GM12878 (cell line): ENCODE data around the gene CERK. TPM values are rescaled to one million over a fixed set of nuclear protein-coding genes. Genes with fewer than 3 reads are reported as not detected.

Experiments used
- ATAC-seq: fragments of 200-7000 bp; cut with Tn5 transposase; 3 replicates; pipeline ENCODE4 v1.9.1; 2020; ENCODE audit warnings: mild to moderate bottlenecking, moderate library complexity
- BruUV-seq: library from RNA; stranded (reverse); fragments of 400-500 nt; replicated peaks from 2 replicates; lab custom pipeline; 2021; lab: Mats Ljungman, UMichigan
- CTCF ChIA-PET: fragments of 300-600 bp; sonication (Branson Sonifier 250); formaldehyde crosslinking; extraction: SDS; loops from one replicate; lab custom pipeline; 2021; ENCODE audit warnings: inconsistent platforms; lab: Yijun Ruan, JAX
- POLR2A ChIA-PET: fragments of 350-600 bp; formaldehyde crosslinking; extraction: SDS; loops from one replicate; lab custom pipeline; 2021; ENCODE audit warnings: inconsistent platforms; lab: Charles Lee
- RAD21 ChIA-PET: fragments of 300-600 bp; sonication (Branson Sonifier 250); formaldehyde crosslinking; loops from one replicate; lab custom pipeline; 2023; ENCODE audit warnings: antibody characterized with exemption; ENCODE audit not compliant: unreplicated experiment; lab: Charles Lee
- SMC1A ChIA-PET: fragments of 300-600 bp; sonication (Branson Sonifier 250); formaldehyde crosslinking; loops from one replicate; lab custom pipeline; 2023; ENCODE audit not compliant: unreplicated experiment, uncharacterized antibody; lab: Charles Lee
- DNase-seq: peaks from one replicate; pipeline ENCODE4 v3.0.0-alpha.2; 2011; ENCODE audit warnings: low read depth, low spot score
- FAIRE-seq: peaks from 3 replicates; lab custom pipeline; 2011; peaks lifted over from hg19 to GRCh38; lab: Jason Lieb, UNC
- H2AFZ ChIP-seq: 2 replicates; pipeline ENCODE4 v1.6.0; 2011; ENCODE audit warnings: low read depth, low read length, control low read depth; ENCODE audit not compliant: control insufficient read depth
- H3K27ac ChIP-seq: 2 replicates; pipeline ENCODE4 v1.5.1; 2011; ENCODE audit warnings: control low read depth; ENCODE audit not compliant: control insufficient read depth, insufficient read depth
- H3K27me3 ChIP-seq, 2 experiments: replicated peaks in 1 of 2; 2 replicates each; pipeline versions ENCODE4 v1.6.0 to v1.6.1; 2011; ENCODE audit warnings: low read length in 1 of 2; ENCODE audit not compliant: control insufficient read depth in 2 of 2, insufficient read depth in 2 of 2
- H3K36me3 ChIP-seq, 2 experiments: 2 replicates each; pipeline ENCODE4 v1.5.1; 2011; ENCODE audit warnings: low read length in 1 of 2; ENCODE audit not compliant: control insufficient read depth in 2 of 2, insufficient read depth in 2 of 2
- H3K4me1 ChIP-seq: 2 replicates; pipeline ENCODE4 v1.6.1; 2011; ENCODE audit warnings: mild to moderate bottlenecking, low read length, moderate library complexity, mixed read lengths; ENCODE audit not compliant: control insufficient read depth, insufficient read depth
- H3K4me2 ChIP-seq: 2 replicates; pipeline ENCODE4 v1.6.0; 2011; ENCODE audit warnings: control low read depth; ENCODE audit not compliant: control insufficient read depth, insufficient read depth
- H3K4me3 ChIP-seq: fragments of 200-600 bp; sonication (generic); 2 replicates; pipeline ENCODE4 v1.5.1; 2016
- H3K79me2 ChIP-seq: 2 replicates; pipeline ENCODE4 v1.6.0; 2011; ENCODE audit warnings: low read length; ENCODE audit not compliant: control insufficient read depth, insufficient read depth
- H3K9ac ChIP-seq: 2 replicates; pipeline ENCODE4 v1.8.0; 2011; ENCODE audit warnings: low read length, control low read depth, mixed read lengths; ENCODE audit not compliant: control insufficient read depth, insufficient read depth
- H3K9me3 ChIP-seq: replicated peaks from 3 replicates; pipeline ENCODE4 v1.5.1; 2011; ENCODE audit warnings: mild to moderate bottlenecking, low read length; ENCODE audit not compliant: control insufficient read depth, insufficient read depth
- H4K20me1 ChIP-seq: 2 replicates; pipeline ENCODE4 v1.6.0; 2011; ENCODE audit not compliant: control insufficient read depth, insufficient read depth
- ATF7 ChIP-seq: fragments of 450-650 bp; IDR thresholded peaks from 2 replicates; pipeline ENCODE4 v1.6.1; 2016; ENCODE audit warnings: low read depth, mild to moderate bottlenecking
- BMI1 ChIP-seq: fragments of 450-650 bp; IDR thresholded peaks from 2 replicates; pipeline ENCODE4 v1.6.1; 2016; ENCODE audit warnings: mild to moderate bottlenecking, moderate library complexity, borderline replicate concordance
- E2F4 ChIP-seq: IDR thresholded peaks from 2 replicates; pipeline ENCODE4 v1.6.1; 2012; ENCODE audit warnings: low read depth, low read length, improper control_type of control experiment
- EED ChIP-seq: sonication (generic); IDR thresholded peaks from 2 replicates; pipeline ENCODE4 v1.6.1; 2016; ENCODE audit warnings: antibody characterized with exemption, low read depth
- EGR1 ChIP-seq, 2 experiments: IDR thresholded peaks; 1 replicate in 1 of 2; 2 replicates in 1 of 2; pipeline ENCODE4 v1.6.1; 2011 to 2012; ENCODE audit warnings: low read depth in 2 of 2, low read length in 2 of 2, borderline replicate concordance in 1 of 2, mild to moderate bottlenecking in 1 of 2, moderate library complexity in 1 of 2
- ELK1 ChIP-seq: IDR thresholded peaks from 2 replicates; pipeline ENCODE4 v1.6.1; 2012; ENCODE audit warnings: low read depth, low read length, improper control_type of control experiment
- GABPA ChIP-seq: IDR thresholded peaks from 2 replicates; pipeline ENCODE4 v1.6.1; 2014; ENCODE audit warnings: antibody characterized with exemption, low read depth, mild to moderate bottlenecking, inconsistent platforms
- IRF4 ChIP-seq: IDR thresholded peaks from 2 replicates; pipeline ENCODE4 v1.6.1; 2011; ENCODE audit warnings: low read depth, low read length
- MAX ChIP-seq: IDR thresholded peaks from 2 replicates; pipeline ENCODE4 v1.6.1; 2012; ENCODE audit warnings: low read depth, low read length, improper control_type of control experiment
- NR2F1 ChIP-seq: fragments of 450-650 bp; conservative IDR thresholded peaks from 2 replicates; pipeline ENCODE4 v1.6.1; 2017; ENCODE audit warnings: mild to moderate bottlenecking
- RUNX3 ChIP-seq: IDR thresholded peaks from 2 replicates; pipeline ENCODE4 v1.6.1; 2012; ENCODE audit warnings: low read length, inconsistent platforms
- STAT1 ChIP-seq: fragments of 450-650 bp; conservative IDR thresholded peaks from 2 replicates; pipeline ENCODE4 v1.6.1; 2014; ENCODE audit warnings: antibody characterized with exemption, mild to moderate bottlenecking
- ZBED1 ChIP-seq: IDR thresholded peaks from 2 replicates; pipeline ENCODE4 v1.6.1; 2016; ENCODE audit warnings: borderline replicate concordance
- WGBS: methylation state at CpG from one replicate; pipeline ENCODE4 v1.1.6; 2016; ENCODE audit warnings: low lambda C conversion rate; ENCODE audit not compliant: insufficient replicate concordance, insufficient coverage; ENCODE audit errors: missing lambda C conversion rate; 5-methylcytosine and 5-hydroxymethylcytosine counted together
- in situ Hi-C: fragments of 300-500 bp; cut with MboI; formaldehyde crosslinking; loops from 9 replicates; pipeline ENCODE4 v1.14.3; 2018; ENCODE audit warnings: mixed read lengths
- intact Hi-C: fragments of 100-400 bp; cut with micrococcal nuclease; formaldehyde crosslinking; loops from one replicate; pipeline ENCODE4 v1.14.2; 2022; ENCODE audit not compliant: unreplicated experiment
- polyA plus RNA-seq, 11 experiments: library from polyadenylated mRNA; depleted of rRNA in 4 of 11; unstranded in 6 of 11; stranded (reverse) in 5 of 11; fragments of >200 nt; fragmentation: Nextera tagmentation in 4 of 11; fragmentation: Illumina TruSeq in 1 of 11; extraction: Ambion mirVana in 4 of 11; extraction: Trizol in 1 of 11; gene quantifications; 1 replicate in 1 of 11; 2 replicates in 10 of 11; pipeline versions ENCODE4 v1.2.1 to v1.2.3, GENCODE V29; 2011 to 2016; ENCODE audit warnings: inconsistent platforms in 2 of 11, missing spikeins in 2 of 11, low read depth in 1 of 11
- total RNA-seq, 4 experiments: library from RNA; depleted of rRNA in 3 of 4; stranded (reverse); fragments of >200 nt in 3 of 4; fragmentation: Illumina TruSeq in 1 of 4; extraction: Trizol in 1 of 4; gene quantifications; 2 replicates each; pipeline versions ENCODE4 v1.2.1 to v1.2.3, GENCODE V29; 2013 to 2021
- TF ChIP-seq, protein P1 (sequence below): fragments of 450-650 bp; IDR thresholded peaks from 2 replicates; pipeline ENCODE4 v1.6.1; 2018; ENCODE audit warnings: borderline replicate concordance, mild to moderate bottlenecking; ENCODE audit not compliant: partially characterized antibody
- TF ChIP-seq, protein P2 (sequence below): fragments of 450-650 bp; IDR thresholded peaks from 2 replicates; pipeline ENCODE4 v1.6.1; 2016; ENCODE audit warnings: mild to moderate bottlenecking

CERK gene
- total and polyA plus RNA-seq, 10 of the 15 experiments (the other 5 are each of a cell fraction or from before 2014, with no cell fraction given): 4.0 to 41.1 (median 30.2) TPM

DNA sequence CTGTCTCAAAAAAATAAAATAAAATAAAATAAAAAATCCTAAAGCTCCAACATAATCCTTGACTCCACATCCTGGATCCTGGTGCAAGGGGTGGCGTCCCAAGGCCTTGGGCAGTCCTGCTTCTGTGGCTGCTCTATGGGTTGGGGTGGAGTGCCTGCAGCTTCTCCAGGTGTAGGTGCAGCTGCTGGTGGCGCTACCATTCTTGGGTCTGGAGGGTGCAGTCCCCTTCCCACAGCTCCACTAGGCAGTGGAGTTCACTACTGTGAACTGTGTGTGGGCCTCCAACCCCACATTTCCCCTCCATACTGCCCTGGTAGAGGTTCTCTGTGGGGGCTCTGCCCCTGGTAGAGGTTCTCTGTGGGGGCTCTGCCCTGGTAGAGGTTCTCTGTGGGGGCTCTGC is 17.5 kb upstream of the CERK start:
- Histone ChIP-seq H3K4me2 (no peak overlapping the region), H3K9ac (no peak overlapping the region), H3K27ac (no peak overlapping the region), H2AFZ (no peak overlapping the region), H3K79me2 (no peaks in the 10 kb centered on the region), H3K4me3 (no peak overlapping the region), H3K36me3 (no peaks in the 10 kb centered on the region), H3K27me3 (no peaks in the 10 kb centered on the region), H4K20me1 (no peaks in the 10 kb centered on the region), H3K9me3 (peaks cover 3% of the 10 kb centered on the region; the same call in 1 of the 3 replicates), H3K4me1 (peaks cover 6% of the 10 kb centered on the region)
- no peak for DNase-seq
- in situ Hi-C loops (loop anchor here (10.0 to 25.0 kb wide), 2 partner anchors 1332 to 1739 kb away; no protein-coding TSS in a partner anchor), intact Hi-C loops (no loop called here)
- BruUV-seq: no TSS peak
- no peak for FAIRE-seq
- ChIA-PET SMC1A (interaction anchor here (0.7 to 5.2 kb wide), 2 partner anchors 48 to 146 kb away, joined by 3 to 100 read pairs; no protein-coding TSS in a partner anchor), POLR2A (no interaction called here), CTCF (interaction anchor here (4.8 to 11.8 kb wide), 2 partner anchors 49 to 192 kb away, joined by 35 to 297 read pairs; no protein-coding TSS in a partner anchor), RAD21 (no interaction called here)
- ATAC-seq: no peak
- WGBS: 86% methylated on average over 2 of the region's 2 CpGs
- no peak for TF ChIP-seq EED
- no peak for TF ChIP-seq ATF7
- no peak for TF ChIP-seq IRF4
- TF ChIP-seq MAX: no peak
- no peak for TF ChIP-seq STAT1
- TF ChIP-seq RUNX3: no peak
- TF ChIP-seq, protein P1, sequence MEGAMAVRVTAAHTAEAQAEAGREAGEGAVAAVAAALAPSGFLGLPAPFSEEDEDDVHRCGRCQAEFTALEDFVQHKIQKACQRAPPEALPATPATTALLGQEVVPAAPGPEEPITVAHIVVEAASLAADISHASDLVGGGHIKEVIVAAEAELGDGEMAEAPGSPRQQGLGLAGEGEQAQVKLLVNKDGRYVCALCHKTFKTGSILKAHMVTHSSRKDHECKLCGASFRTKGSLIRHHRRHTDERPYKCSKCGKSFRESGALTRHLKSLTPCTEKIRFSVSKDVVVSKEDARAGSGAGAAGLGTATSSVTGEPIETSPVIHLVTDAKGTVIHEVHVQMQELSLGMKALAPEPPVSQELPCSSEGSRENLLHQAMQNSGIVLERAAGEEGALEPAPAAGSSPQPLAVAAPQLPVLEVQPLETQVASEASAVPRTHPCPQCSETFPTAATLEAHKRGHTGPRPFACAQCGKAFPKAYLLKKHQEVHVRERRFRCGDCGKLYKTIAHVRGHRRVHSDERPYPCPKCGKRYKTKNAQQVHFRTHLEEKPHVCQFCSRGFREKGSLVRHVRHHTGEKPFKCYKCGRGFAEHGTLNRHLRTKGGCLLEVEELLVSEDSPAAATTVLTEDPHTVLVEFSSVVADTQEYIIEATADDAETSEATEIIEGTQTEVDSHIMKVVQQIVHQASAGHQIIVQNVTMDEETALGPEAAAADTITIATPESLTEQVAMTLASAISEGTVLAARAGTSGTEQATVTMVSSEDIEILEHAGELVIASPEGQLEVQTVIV: no peak
- no peak for TF ChIP-seq BMI1
- no peak for TF ChIP-seq NR2F1
- no peak for TF ChIP-seq GABPA
- TF ChIP-seq EGR1 (IDR thresholded peaks at IDR 0.05; ENCODE audit: borderline replicate concordance in 1 of 2, low read depth in 2 of 2, low read length in 2 of 2): no peak
- TF ChIP-seq, protein P2, sequence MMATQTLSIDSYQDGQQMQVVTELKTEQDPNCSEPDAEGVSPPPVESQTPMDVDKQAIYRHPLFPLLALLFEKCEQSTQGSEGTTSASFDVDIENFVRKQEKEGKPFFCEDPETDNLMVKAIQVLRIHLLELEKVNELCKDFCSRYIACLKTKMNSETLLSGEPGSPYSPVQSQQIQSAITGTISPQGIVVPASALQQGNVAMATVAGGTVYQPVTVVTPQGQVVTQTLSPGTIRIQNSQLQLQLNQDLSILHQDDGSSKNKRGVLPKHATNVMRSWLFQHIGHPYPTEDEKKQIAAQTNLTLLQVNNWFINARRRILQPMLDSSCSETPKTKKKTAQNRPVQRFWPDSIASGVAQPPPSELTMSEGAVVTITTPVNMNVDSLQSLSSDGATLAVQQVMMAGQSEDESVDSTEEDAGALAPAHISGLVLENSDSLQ: no peak
- TF ChIP-seq E2F4: no peak
- no peak for TF ChIP-seq ZBED1
- no peak for TF ChIP-seq ELK1
